GM19099 (cell line): Measurements from ENCODE around the gene PC.

Experiments used
- POLR2A ChIP-seq: IDR thresholded peaks from 3 replicates; pipeline ENCODE4 v1.6.1; 2011; ENCODE audit warnings: low read depth; ENCODE audit not compliant: insufficient read length; ENCODE audit errors: extremely low read depth

Gene PC

DNA sequence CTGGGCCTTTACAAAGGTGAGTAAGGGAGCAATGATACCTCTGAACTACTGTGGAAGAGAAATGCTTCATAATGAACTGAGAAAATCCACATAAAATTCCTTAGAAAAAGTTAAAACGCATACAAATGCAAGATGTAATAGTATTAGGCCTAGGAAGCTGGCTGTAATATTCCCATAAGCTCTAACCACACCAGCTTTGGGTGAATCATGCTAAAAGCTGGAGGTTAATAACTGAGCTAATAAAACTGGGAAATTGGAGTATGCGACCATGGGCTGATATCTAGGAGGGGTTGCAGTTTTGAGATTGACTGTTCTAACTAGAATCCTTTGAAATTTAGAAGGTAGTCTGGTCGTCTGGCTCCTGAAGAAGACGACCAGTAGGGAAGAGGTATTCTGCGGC lies 143.5 kb downstream of the PC start:
- TF ChIP-seq POLR2A: no peak

DNA sequence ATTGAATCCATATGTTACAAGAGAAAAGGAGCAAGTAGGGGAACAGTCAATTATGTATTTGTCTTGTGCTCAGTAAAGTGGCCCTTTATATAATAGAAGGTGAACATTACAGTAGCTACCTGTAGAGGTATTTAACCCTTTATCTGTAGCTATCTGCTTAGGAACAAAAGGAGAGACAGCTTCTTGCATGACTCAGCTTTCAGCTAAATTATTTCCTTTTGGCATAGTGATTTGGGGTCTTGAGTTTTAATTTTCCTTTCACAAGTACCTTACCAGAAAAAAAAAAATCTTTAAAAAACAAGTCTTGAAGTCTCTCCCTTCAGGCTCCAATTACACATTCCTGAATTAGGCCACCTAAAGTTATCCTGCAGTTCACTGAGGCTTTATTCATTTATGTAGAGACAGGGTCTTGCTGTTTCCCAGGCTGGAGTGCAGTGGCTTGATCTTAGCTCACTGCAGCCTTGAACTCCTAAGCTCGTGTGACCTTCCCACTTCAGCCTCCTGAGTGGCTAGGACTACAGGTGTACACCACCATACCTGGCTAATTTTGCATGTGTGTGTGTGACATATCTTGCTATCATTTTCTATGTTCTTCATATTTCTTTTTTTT lies 147.5 kb downstream of the PC start:
- no peak for TF ChIP-seq POLR2A

DNA sequence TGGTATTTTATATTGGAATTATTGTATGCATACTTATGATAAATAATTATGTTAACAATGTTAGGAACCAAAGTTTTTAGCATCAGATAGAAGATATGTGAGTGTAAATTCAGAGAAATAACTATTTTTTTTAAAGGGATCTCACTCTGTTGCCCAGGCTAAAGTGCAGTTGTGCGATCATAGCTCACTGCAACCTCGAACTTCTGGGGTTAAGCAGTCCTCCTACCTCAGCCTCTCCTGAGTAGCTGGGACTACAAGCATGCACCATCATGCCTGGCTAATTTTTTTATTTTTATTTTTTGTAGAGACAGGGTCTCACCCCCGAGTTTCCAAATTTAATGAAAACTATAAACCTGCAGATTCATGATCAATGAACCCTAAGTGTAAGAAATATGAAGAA lies 148.6 kb downstream of the PC start:
- no peak for TF ChIP-seq POLR2A

DNA sequence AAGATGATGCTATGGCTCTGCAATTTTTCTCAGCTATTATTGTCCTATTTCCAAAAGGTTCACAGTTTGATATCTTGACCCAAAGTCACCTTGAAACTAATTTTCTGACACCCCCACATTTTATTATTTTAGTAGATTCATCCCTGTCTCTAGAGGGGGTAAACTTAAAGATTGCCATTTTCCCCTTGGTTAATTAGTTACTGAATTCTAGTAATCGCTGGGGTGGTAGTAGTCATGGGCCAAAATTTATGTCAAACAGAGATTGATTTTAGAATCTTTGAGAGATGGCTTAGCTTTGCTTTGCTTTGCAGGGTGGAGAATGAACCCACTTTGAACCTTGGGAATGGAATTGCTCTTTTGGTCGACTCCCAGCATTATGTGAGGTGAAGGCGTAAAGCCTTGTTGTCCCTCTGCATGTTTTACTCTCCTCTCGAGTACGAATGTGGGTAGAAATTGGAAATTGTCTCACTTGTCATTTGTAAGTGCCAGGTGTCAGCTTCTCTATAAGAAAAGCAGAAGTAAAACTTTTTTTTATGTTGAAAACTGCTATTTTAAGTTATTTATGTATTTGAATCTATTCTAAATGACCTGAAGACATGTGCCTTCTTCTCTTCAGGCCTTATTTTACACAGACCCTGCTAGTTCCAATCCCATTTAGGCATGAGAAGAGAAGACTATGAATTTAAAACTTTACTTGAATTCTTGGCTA lies 157.3 kb downstream of the PC start:
- no peak for TF ChIP-seq POLR2A
